Measurements from ENCODE around the gene ZNF24. TPM values are rescaled to one million over a fixed set of nuclear protein-coding genes. Genes with fewer than 3 reads are reported as not detected.

Gene ZNF24
- total RNA-seq, 1 experiment from 2014 or later: 54.7 TPM

GRCh38 chr18:35331367-35332087, 12.7 kb downstream of the ZNF24 start:
- DNase-seq (ENCODE audit: low read depth, low spot score) (no peak), ATAC-seq (no peak)
- H3K9me3 ChIP-seq (ENCODE audit: control insufficient read depth in 1 of 2, insufficient read depth in 1 of 2, low read depth in 1 of 2, low read length in 2 of 2): no peaks in the 10 kb centered on the region
- ChIA-PET RAD21 (ENCODE audit: low non-redundant PET in 1 of 2, low total read pairs in 2 of 2, uncharacterized antibody in 2 of 2, unreplicated experiment in 2 of 2) (no interaction called here), POLR2A (no interaction called here), CTCF (no interaction called here)
- no peaks in the 10 kb centered on the region for H3K9me2 ChIP-seq (ENCODE audit: insufficient read depth)
- no peak overlapping the region for H3K27ac ChIP-seq (ENCODE audit: low read depth, low read length)
- peaks cover 15% of the 10 kb centered on the region; the same call in 1 of the 2 replicates for H3K79me2 ChIP-seq (ENCODE audit: insufficient read depth, low read length)
- no TSS peak for BruUV-seq (replicated peaks)
- intact Hi-C loops (cut with micrococcal nuclease): no loop called here
- H3K36me3 ChIP-seq (ENCODE audit: control insufficient read depth in 1 of 2, insufficient read depth in 2 of 2, low read length in 2 of 2): peaks cover 24 to 40% of the 10 kb centered on the region in 2 experiments
- no peak overlapping the region for H2AFZ ChIP-seq (ENCODE audit: low read depth, low read length, poor library complexity, severe bottlenecking)
- no peak overlapping the region for H3K9ac ChIP-seq (ENCODE audit: low read length)
- no peaks in the 10 kb centered on the region for H4K20me1 ChIP-seq (ENCODE audit: insufficient read depth)
- H3K27me3 ChIP-seq (ENCODE audit: insufficient read depth, low read length): no peaks in the 10 kb centered on the region
- TF ChIP-seq TCF7L2 (IDR thresholded peaks at IDR 0.05; ENCODE audit: borderline replicate concordance, extremely low read depth, insufficient read depth, insufficient read length): no peak
- no peak for TF ChIP-seq ATF3 (IDR thresholded peaks at IDR 0.05)
- TF ChIP-seq SIN3A (IDR thresholded peaks at IDR 0.05; ENCODE audit: low read depth): no peak
- TF ChIP-seq ZBTB33 (IDR thresholded peaks at IDR 0.05; ENCODE audit: extremely low read depth, insufficient replicate concordance, low read length): no peak
- TF ChIP-seq MAX (IDR thresholded peaks at IDR 0.05): no peak
- TF ChIP-seq EGR1 (IDR thresholded peaks at IDR 0.05; ENCODE audit: low read depth): no peak
- no peak for TF ChIP-seq ZFX (IDR thresholded peaks at IDR 0.05)
- no peak for TF ChIP-seq CBX3 (IDR thresholded peaks at IDR 0.05; ENCODE audit: low read depth)
- TF ChIP-seq POLR2AphosphoS5 (IDR thresholded peaks at IDR 0.05; ENCODE audit: low read depth, low read length): no peak
- no peak for TF ChIP-seq FOSL1 (IDR thresholded peaks at IDR 0.05; ENCODE audit: low read depth)
- no peak for TF ChIP-seq CEBPB (IDR thresholded peaks at IDR 0.05; ENCODE audit: low read depth)
- TF ChIP-seq, protein P1, sequence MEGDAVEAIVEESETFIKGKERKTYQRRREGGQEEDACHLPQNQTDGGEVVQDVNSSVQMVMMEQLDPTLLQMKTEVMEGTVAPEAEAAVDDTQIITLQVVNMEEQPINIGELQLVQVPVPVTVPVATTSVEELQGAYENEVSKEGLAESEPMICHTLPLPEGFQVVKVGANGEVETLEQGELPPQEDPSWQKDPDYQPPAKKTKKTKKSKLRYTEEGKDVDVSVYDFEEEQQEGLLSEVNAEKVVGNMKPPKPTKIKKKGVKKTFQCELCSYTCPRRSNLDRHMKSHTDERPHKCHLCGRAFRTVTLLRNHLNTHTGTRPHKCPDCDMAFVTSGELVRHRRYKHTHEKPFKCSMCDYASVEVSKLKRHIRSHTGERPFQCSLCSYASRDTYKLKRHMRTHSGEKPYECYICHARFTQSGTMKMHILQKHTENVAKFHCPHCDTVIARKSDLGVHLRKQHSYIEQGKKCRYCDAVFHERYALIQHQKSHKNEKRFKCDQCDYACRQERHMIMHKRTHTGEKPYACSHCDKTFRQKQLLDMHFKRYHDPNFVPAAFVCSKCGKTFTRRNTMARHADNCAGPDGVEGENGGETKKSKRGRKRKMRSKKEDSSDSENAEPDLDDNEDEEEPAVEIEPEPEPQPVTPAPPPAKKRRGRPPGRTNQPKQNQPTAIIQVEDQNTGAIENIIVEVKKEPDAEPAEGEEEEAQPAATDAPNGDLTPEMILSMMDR (IDR thresholded peaks at IDR 0.05 in 2 of 3, conservative IDR thresholded peaks at IDR 0.05 in 1 of 3; ENCODE audit: borderline replicate concordance in 1 of 3, insufficient read depth in 1 of 3, low read depth in 2 of 3, low read length in 2 of 3): no peak
- no peak for TF ChIP-seq EZH2 (IDR thresholded peaks at IDR 0.05)
- TF ChIP-seq ZNF274 (IDR thresholded peaks at IDR 0.05; ENCODE audit: low read depth, low read length): no peak
- no peak for TF ChIP-seq SP1 (IDR thresholded peaks at IDR 0.05; ENCODE audit: low read depth)
- TF ChIP-seq YY1 (IDR thresholded peaks at IDR 0.05; ENCODE audit: extremely low read depth, insufficient replicate concordance, low read depth, low read length): no peak
- TF ChIP-seq JUND (IDR thresholded peaks at IDR 0.05): no peak
- TF ChIP-seq EZH2phosphoT487 (IDR thresholded peaks at IDR 0.05; ENCODE audit: borderline replicate concordance): no peak
- no peak for TF ChIP-seq POLR2A (IDR thresholded peaks at IDR 0.05; ENCODE audit: borderline replicate concordance, extremely low read depth, insufficient read depth, insufficient read length)
- no peak for TF ChIP-seq SRF (IDR thresholded peaks at IDR 0.05; ENCODE audit: low read depth)
- H3K4me1 ChIP-seq (ENCODE audit: control insufficient read depth in 1 of 2, insufficient read depth in 2 of 2, low read length in 2 of 2): no peaks in the 10 kb centered on the region
- H3K4me2 ChIP-seq (ENCODE audit: low read length): no peak overlapping the region
- H3K4me3 ChIP-seq (replicated peaks in 1 of 2; ENCODE audit: low read depth in 1 of 2, low read length in 2 of 2): no peak overlapping the region

Measured in HCT116 (cell line).